GM12878 (cell line): Measurements from ENCODE around the gene TREML1. TPM values are rescaled to one million over a fixed set of nuclear protein-coding genes. Genes with fewer than 3 reads are reported as not detected.
A peak's percentile ranks its signal among the peaks of the same experiment; 100 is the strongest.
"Not testable (repeated sequence)": the region's sequence is repeated elsewhere in the genome, so short reads cannot be mapped to it uniquely, and the experiment has no call there.

Experiments used
- ATAC-seq: fragments of 200-7000 bp; cut with Tn5 transposase; 3 replicates; pipeline ENCODE4 v1.9.1; 2020; ENCODE audit warnings: mild to moderate bottlenecking, moderate library complexity
- BruUV-seq: library from RNA; stranded (reverse); fragments of 400-500 nt; replicated peaks from 2 replicates; lab custom pipeline; 2021; lab: Mats Ljungman, UMichigan
- CTCF ChIA-PET: fragments of 300-600 bp; sonication (Branson Sonifier 250); formaldehyde crosslinking; extraction: SDS; loops from one replicate; lab custom pipeline; 2021; ENCODE audit warnings: inconsistent platforms; lab: Yijun Ruan, JAX
- POLR2A ChIA-PET: fragments of 350-600 bp; formaldehyde crosslinking; extraction: SDS; loops from one replicate; lab custom pipeline; 2021; ENCODE audit warnings: inconsistent platforms; lab: Charles Lee
- RAD21 ChIA-PET: fragments of 300-600 bp; sonication (Branson Sonifier 250); formaldehyde crosslinking; loops from one replicate; lab custom pipeline; 2023; ENCODE audit warnings: antibody characterized with exemption; ENCODE audit not compliant: unreplicated experiment; lab: Charles Lee
- SMC1A ChIA-PET: fragments of 300-600 bp; sonication (Branson Sonifier 250); formaldehyde crosslinking; loops from one replicate; lab custom pipeline; 2023; ENCODE audit not compliant: unreplicated experiment, uncharacterized antibody; lab: Charles Lee
- DNase-seq: peaks from one replicate; pipeline ENCODE4 v3.0.0-alpha.2; 2011; ENCODE audit warnings: low read depth, low spot score
- FAIRE-seq: peaks from 3 replicates; lab custom pipeline; 2011; peaks lifted over from hg19 to GRCh38; lab: Jason Lieb, UNC
- H2AFZ ChIP-seq: 2 replicates; pipeline ENCODE4 v1.6.0; 2011; ENCODE audit warnings: low read depth, low read length, control low read depth; ENCODE audit not compliant: control insufficient read depth
- H3K27ac ChIP-seq: 2 replicates; pipeline ENCODE4 v1.5.1; 2011; ENCODE audit warnings: control low read depth; ENCODE audit not compliant: control insufficient read depth, insufficient read depth
- H3K27me3 ChIP-seq, 2 experiments: replicated peaks in 1 of 2; 2 replicates each; pipeline versions ENCODE4 v1.6.0 to v1.6.1; 2011; ENCODE audit warnings: low read length in 1 of 2; ENCODE audit not compliant: control insufficient read depth in 2 of 2, insufficient read depth in 2 of 2
- H3K36me3 ChIP-seq, 2 experiments: 2 replicates each; pipeline ENCODE4 v1.5.1; 2011; ENCODE audit warnings: low read length in 1 of 2; ENCODE audit not compliant: control insufficient read depth in 2 of 2, insufficient read depth in 2 of 2
- H3K4me1 ChIP-seq: 2 replicates; pipeline ENCODE4 v1.6.1; 2011; ENCODE audit warnings: mild to moderate bottlenecking, low read length, moderate library complexity, mixed read lengths; ENCODE audit not compliant: control insufficient read depth, insufficient read depth
- H3K4me2 ChIP-seq: 2 replicates; pipeline ENCODE4 v1.6.0; 2011; ENCODE audit warnings: control low read depth; ENCODE audit not compliant: control insufficient read depth, insufficient read depth
- H3K4me3 ChIP-seq: fragments of 200-600 bp; sonication (generic); 2 replicates; pipeline ENCODE4 v1.5.1; 2016
- H3K79me2 ChIP-seq: 2 replicates; pipeline ENCODE4 v1.6.0; 2011; ENCODE audit warnings: low read length; ENCODE audit not compliant: control insufficient read depth, insufficient read depth
- H3K9ac ChIP-seq: 2 replicates; pipeline ENCODE4 v1.8.0; 2011; ENCODE audit warnings: low read length, control low read depth, mixed read lengths; ENCODE audit not compliant: control insufficient read depth, insufficient read depth
- H3K9me3 ChIP-seq: replicated peaks from 3 replicates; pipeline ENCODE4 v1.5.1; 2011; ENCODE audit warnings: mild to moderate bottlenecking, low read length; ENCODE audit not compliant: control insufficient read depth, insufficient read depth
- H4K20me1 ChIP-seq: 2 replicates; pipeline ENCODE4 v1.6.0; 2011; ENCODE audit not compliant: control insufficient read depth, insufficient read depth
- BRCA1 ChIP-seq: IDR thresholded peaks from 2 replicates; pipeline ENCODE4 v1.6.1; 2011; ENCODE audit warnings: low read depth, low read length, improper control_type of control experiment
- CEBPB ChIP-seq, 2 experiments: fragments of 150-350 bp in 1 of 2; IDR thresholded peaks; 2 replicates each; pipeline ENCODE4 v1.6.1; 2012 to 2014; ENCODE audit warnings: low read depth in 2 of 2, low read length in 2 of 2, borderline replicate concordance in 1 of 2, inconsistent platforms in 1 of 2
- MXI1 ChIP-seq: fragments of 150-350 bp; IDR thresholded peaks from 2 replicates; pipeline ENCODE4 v1.6.1; 2011; ENCODE audit warnings: low read depth, mild to moderate bottlenecking, inconsistent platforms, low read length, improper control_type of control experiment
- NR2C1 ChIP-seq: fragments of 450-650 bp; IDR thresholded peaks from 2 replicates; pipeline ENCODE4 v1.6.1; 2017; ENCODE audit warnings: antibody characterized with exemption, mild to moderate bottlenecking, moderate library complexity
- PRDM15 ChIP-seq: fragments of 450-650 bp; formaldehyde crosslinking; IDR thresholded peaks from 2 replicates; pipeline ENCODE4 v1.4.0; 2020; ENCODE audit warnings: mild to moderate bottlenecking, moderate library complexity
- RCOR1 ChIP-seq: conservative IDR thresholded peaks from 2 replicates; pipeline ENCODE4 v1.6.1; 2012; ENCODE audit warnings: low read depth, low read length, improper control_type of control experiment
- TCF12 ChIP-seq: IDR thresholded peaks from 2 replicates; pipeline ENCODE4 v1.6.1; 2011; ENCODE audit warnings: low read depth, mild to moderate bottlenecking, low read length
- WGBS: methylation state at CpG from one replicate; pipeline ENCODE4 v1.1.6; 2016; ENCODE audit warnings: low lambda C conversion rate; ENCODE audit not compliant: insufficient replicate concordance, insufficient coverage; ENCODE audit errors: missing lambda C conversion rate; 5-methylcytosine and 5-hydroxymethylcytosine counted together
- in situ Hi-C: fragments of 300-500 bp; cut with MboI; formaldehyde crosslinking; loops from 9 replicates; pipeline ENCODE4 v1.14.3; 2018; ENCODE audit warnings: mixed read lengths
- intact Hi-C: fragments of 100-400 bp; cut with micrococcal nuclease; formaldehyde crosslinking; loops from one replicate; pipeline ENCODE4 v1.14.2; 2022; ENCODE audit not compliant: unreplicated experiment
- polyA plus RNA-seq, 11 experiments: library from polyadenylated mRNA; depleted of rRNA in 4 of 11; unstranded in 6 of 11; stranded (reverse) in 5 of 11; fragments of >200 nt; fragmentation: Nextera tagmentation in 4 of 11; fragmentation: Illumina TruSeq in 1 of 11; extraction: Ambion mirVana in 4 of 11; extraction: Trizol in 1 of 11; gene quantifications; 1 replicate in 1 of 11; 2 replicates in 10 of 11; pipeline versions ENCODE4 v1.2.1 to v1.2.3, GENCODE V29; 2011 to 2016; ENCODE audit warnings: inconsistent platforms in 2 of 11, missing spikeins in 2 of 11, low read depth in 1 of 11
- total RNA-seq, 4 experiments: library from RNA; depleted of rRNA in 3 of 4; stranded (reverse); fragments of >200 nt in 3 of 4; fragmentation: Illumina TruSeq in 1 of 4; extraction: Trizol in 1 of 4; gene quantifications; 2 replicates each; pipeline versions ENCODE4 v1.2.1 to v1.2.3, GENCODE V29; 2013 to 2021
- TF ChIP-seq, protein P1 (sequence below): fragments of 450-650 bp; IDR thresholded peaks from 2 replicates; pipeline ENCODE4 v1.6.1; 2016; ENCODE audit warnings: mild to moderate bottlenecking

TREML1 gene
- total and polyA plus RNA-seq, 10 of the 15 experiments (the other 5 are each of a cell fraction or from before 2014, with no cell fraction given): 0.21 TPM; not detected in 9

- H3K4me1 ChIP-seq, H4K20me1 ChIP-seq, H3K27ac ChIP-seq, H3K4me2 ChIP-seq, RAD21 ChIA-PET, POLR2A ChIA-PET, ATAC-seq, H3K27me3 ChIP-seq, H3K9ac ChIP-seq, DNase-seq, H3K79me2 ChIP-seq, BruUV-seq, in situ Hi-C loops, FAIRE-seq, H3K4me3 ChIP-seq, intact Hi-C loops, H2AFZ ChIP-seq, H3K36me3 ChIP-seq: not testable (repeated sequence)
- H3K9me3 ChIP-seq: peaks cover 17% of the 10 kb centered on the region
- TF ChIP-seq, protein P1, sequence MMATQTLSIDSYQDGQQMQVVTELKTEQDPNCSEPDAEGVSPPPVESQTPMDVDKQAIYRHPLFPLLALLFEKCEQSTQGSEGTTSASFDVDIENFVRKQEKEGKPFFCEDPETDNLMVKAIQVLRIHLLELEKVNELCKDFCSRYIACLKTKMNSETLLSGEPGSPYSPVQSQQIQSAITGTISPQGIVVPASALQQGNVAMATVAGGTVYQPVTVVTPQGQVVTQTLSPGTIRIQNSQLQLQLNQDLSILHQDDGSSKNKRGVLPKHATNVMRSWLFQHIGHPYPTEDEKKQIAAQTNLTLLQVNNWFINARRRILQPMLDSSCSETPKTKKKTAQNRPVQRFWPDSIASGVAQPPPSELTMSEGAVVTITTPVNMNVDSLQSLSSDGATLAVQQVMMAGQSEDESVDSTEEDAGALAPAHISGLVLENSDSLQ: 0 out of 2 replicates have a peak, but pooled peaks have one; percentile 25
- CTCF ChIA-PET: interaction anchor here (0.6 to 2.2 kb wide), 6 partner anchors 8 to 145 kb away, joined by 3 to 9 read pairs (median 3); no protein-coding TSS in a partner anchor
- SMC1A ChIA-PET: interaction anchor here (0.7 to 2.1 kb wide), 3 partner anchors 7 to 129 kb away, joined by 3 to 5 read pairs (median 3); no protein-coding TSS in a partner anchor
Measured at GRCh38 chr6:41189046-41189445, 34.9 kb upstream of the TREML1 start.

- CTCF ChIA-PET: interaction anchor here (0.6 to 2.2 kb wide), 6 partner anchors 9 to 146 kb away, joined by 3 to 9 read pairs (median 3); no protein-coding TSS in a partner anchor
- intact Hi-C loops (no loop called here), in situ Hi-C loops (no loop called here)
- peaks cover 0 to 4% of the 10 kb centered on the region in 2 experiments; a peak in 2 of 4 replicates for H3K36me3 ChIP-seq
- H3K79me2 ChIP-seq: no peaks in the 10 kb centered on the region
- no peak overlapping the region for H3K27ac ChIP-seq
- FAIRE-seq (no peak), DNase-seq (no peak), ATAC-seq (no peak)
- H3K4me2 ChIP-seq: no peak overlapping the region
- no peaks in the 10 kb centered on the region for H3K27me3 ChIP-seq
- no peaks in the 10 kb centered on the region for H4K20me1 ChIP-seq
- 64% methylated on average over 8 of the region's 8 CpGs for WGBS
- RAD21 ChIA-PET: no interaction called here
- H3K4me1 ChIP-seq: no peaks in the 10 kb centered on the region
- SMC1A ChIA-PET: interaction anchor here (0.7 to 2.1 kb wide), 5 partner anchors 9 to 130 kb away, joined by 3 to 5 read pairs (median 3); no protein-coding TSS in a partner anchor
- H3K9ac ChIP-seq: no peak overlapping the region
- peaks cover 17% of the 10 kb centered on the region for H3K9me3 ChIP-seq
- BruUV-seq: no TSS peak
- POLR2A ChIA-PET: interaction anchor here (0.5 kb wide), 1 partner anchor 1627 kb away, joined by 4 read pairs; no protein-coding TSS in a partner anchor
- H2AFZ ChIP-seq: no peak overlapping the region
- H3K4me3 ChIP-seq: no peak overlapping the region
- no peak for TF ChIP-seq TCF12
- no peak for TF ChIP-seq PRDM15 (CRISPR knock-in tag)
- no peak for TF ChIP-seq NR2C1
- no peak for TF ChIP-seq MXI1
- TF ChIP-seq RCOR1: no peak
- no peak for TF ChIP-seq BRCA1
- TF ChIP-seq CEBPB (IDR thresholded peaks at IDR 0.05; ENCODE audit: borderline replicate concordance in 1 of 2, low read depth in 2 of 2, low read length in 2 of 2): no peak
Measured at GRCh38 chr6:41187924-41188886, 34.1 kb upstream of the TREML1 start.
